ENCODE data around the gene SNX25. TPM values are rescaled to one million over a fixed set of nuclear protein-coding genes. Genes with fewer than 3 reads are reported as not detected.

SNX25 gene
- total RNA-seq, 6 experiments from 2014 or later = 8.0 to 13.0 (median 10.5) TPM

DNA sequence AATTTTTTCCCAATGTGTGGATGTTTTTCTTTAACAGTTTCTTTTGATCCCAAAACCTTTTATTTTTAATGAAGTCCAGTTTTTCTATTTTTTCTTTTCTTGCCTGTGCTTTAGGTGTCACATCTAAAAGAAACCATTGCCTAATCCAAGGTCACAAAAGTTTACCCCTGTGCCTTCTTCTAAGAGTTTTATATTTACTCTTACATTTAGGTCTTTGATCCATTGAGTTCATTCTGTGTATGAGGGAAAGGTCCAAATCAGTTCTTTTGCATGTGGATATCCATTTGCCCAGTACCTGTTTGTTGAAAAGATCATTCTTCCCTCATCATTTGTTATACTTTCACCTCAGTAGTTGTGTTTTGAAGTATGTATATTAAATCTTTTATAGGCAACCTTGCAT, 173.4 kb downstream of the SNX25 start:
- intact Hi-C loops (cut with DNase I) = no loop called here
- ATAC-seq = no peak
- no peak overlapping the region for H3K27ac ChIP-seq
- no peaks in the 10 kb centered on the region for H3K9me3 ChIP-seq
- no peaks in the 10 kb centered on the region for H3K36me3 ChIP-seq
- H3K4me1 ChIP-seq = peaks cover 0 to 19% (median 0%) of the 10 kb centered on the region in 4 donors
- no peak for DNase-seq
- H3K27me3 ChIP-seq = no peaks in the 10 kb centered on the region
- H3K4me3 ChIP-seq = no peak overlapping the region
- no peak for TF ChIP-seq POLR2A (IDR thresholded peaks at IDR 0.05)

DNA sequence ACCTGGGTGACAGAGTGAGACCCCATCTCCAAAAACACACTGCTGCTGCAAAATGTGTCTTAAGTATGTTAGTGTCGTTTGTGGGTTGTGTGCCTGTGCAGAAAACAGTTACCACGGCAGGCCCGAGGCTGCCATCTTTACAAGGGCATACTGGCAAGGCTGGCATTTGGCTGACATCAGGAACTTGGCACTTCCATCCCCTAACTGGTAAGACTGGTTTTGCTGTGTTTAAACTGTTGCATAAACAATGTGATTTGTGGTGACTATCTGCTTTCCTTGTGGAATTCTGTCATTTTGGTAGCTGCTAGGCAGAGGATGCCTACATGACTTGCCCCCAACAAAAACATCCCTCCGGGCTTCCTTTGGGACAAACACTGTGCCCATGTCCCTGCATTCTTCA, 174.1 kb downstream of the SNX25 start:
- H3K27me3 ChIP-seq = no peaks in the 10 kb centered on the region
- H3K9me3 ChIP-seq = no peaks in the 10 kb centered on the region
- WGBS (ENCODE audit: insufficient coverage, low coverage, low lambda C conversion rate, missing lambda C conversion rate) = 63% methylated on average over 2 of the region's 4 CpGs
- H3K36me3 ChIP-seq = no peaks in the 10 kb centered on the region
- no peak for DNase-seq
- no peak overlapping the region for H3K4me3 ChIP-seq
- ATAC-seq = no peak
- TF ChIP-seq POLR2A (IDR thresholded peaks at IDR 0.05) = no peak
- TF ChIP-seq, protein P1, sequence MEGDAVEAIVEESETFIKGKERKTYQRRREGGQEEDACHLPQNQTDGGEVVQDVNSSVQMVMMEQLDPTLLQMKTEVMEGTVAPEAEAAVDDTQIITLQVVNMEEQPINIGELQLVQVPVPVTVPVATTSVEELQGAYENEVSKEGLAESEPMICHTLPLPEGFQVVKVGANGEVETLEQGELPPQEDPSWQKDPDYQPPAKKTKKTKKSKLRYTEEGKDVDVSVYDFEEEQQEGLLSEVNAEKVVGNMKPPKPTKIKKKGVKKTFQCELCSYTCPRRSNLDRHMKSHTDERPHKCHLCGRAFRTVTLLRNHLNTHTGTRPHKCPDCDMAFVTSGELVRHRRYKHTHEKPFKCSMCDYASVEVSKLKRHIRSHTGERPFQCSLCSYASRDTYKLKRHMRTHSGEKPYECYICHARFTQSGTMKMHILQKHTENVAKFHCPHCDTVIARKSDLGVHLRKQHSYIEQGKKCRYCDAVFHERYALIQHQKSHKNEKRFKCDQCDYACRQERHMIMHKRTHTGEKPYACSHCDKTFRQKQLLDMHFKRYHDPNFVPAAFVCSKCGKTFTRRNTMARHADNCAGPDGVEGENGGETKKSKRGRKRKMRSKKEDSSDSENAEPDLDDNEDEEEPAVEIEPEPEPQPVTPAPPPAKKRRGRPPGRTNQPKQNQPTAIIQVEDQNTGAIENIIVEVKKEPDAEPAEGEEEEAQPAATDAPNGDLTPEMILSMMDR (IDR thresholded peaks at IDR 0.05) = no peak
- H3K4me1 ChIP-seq = peaks cover 0 to 19% (median 0%) of the 10 kb centered on the region in 4 donors
- no peak overlapping the region for H3K27ac ChIP-seq
- intact Hi-C loops (cut with DNase I) = no loop called here

DNA sequence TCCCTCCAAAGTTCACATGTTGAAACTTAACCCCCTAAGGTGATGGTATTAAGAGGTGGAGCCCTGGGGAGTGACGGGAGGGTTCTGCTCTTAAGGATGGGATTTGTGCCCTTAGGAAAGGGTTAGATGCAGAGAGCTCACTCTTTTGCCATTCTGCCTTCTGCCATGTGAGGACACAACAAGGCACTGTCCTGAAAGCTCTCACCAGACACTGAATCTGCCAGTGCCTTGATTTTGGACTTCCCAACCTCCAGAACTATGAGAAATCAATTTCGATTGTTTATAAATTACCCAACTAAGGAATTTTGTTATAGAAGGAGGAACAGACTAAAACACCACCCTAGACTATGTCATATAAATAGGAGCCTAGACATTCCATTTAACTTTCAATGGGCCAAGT, 174.7 kb downstream of the SNX25 start:
- WGBS (ENCODE audit: insufficient coverage, low coverage, low lambda C conversion rate, missing lambda C conversion rate) = 100% methylated on average over 2 of the region's 2 CpGs
- Histone ChIP-seq H3K27me3 (no peaks in the 10 kb centered on the region), H3K4me3 (no peak overlapping the region), H3K4me1 (peaks cover 0 to 19% (median 0%) of the 10 kb centered on the region in 4 donors), H3K27ac (no peak overlapping the region), H3K9me3 (no peaks in the 10 kb centered on the region), H3K36me3 (no peaks in the 10 kb centered on the region)
- DNase-seq = no peak
- intact Hi-C loops (cut with DNase I) = no loop called here
- ATAC-seq = no peak
- TF ChIP-seq POLR2A (IDR thresholded peaks at IDR 0.05) = no peak

DNA sequence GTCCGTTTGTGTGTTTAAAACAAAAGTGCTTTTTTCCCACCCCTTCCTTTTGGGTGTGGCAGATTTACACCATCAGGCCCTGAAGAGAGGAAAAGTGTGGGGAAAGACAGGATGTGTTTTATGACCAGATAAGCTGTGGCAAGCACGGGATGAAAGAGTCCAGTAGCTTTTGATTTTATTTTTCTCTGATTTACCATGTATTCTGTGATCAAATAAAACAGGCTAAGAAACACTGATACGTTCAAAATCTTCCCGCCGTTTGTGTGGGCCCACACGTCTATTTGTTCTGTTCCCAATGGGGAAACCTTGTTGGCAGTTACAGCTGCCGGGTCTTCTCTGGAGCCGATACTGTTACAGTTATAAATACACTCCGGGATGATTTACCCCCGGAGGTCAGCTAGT, 175.5 kb downstream of the SNX25 start:
- intact Hi-C loops (cut with DNase I) = no loop called here
- Histone ChIP-seq H3K36me3 (no peaks in the 10 kb centered on the region), H3K4me3 (no peak overlapping the region), H3K27ac (peak overlapping the region in 1 of 3 donors; percentile 14), H3K27me3 (no peaks in the 10 kb centered on the region), H3K9me3 (no peaks in the 10 kb centered on the region), H3K4me1 (peaks cover 0 to 16% (median 0%) of the 10 kb centered on the region in 4 donors)
- DNase-seq (no peak), ATAC-seq (peak in 2 of 4 donors; percentile 33 to 42)
- TF ChIP-seq, protein P1 (IDR thresholded peaks at IDR 0.05) = no peak
- 40% methylated on average over 10 of the region's 10 CpGs for WGBS (ENCODE audit: insufficient coverage, low coverage, low lambda C conversion rate, missing lambda C conversion rate)

DNA sequence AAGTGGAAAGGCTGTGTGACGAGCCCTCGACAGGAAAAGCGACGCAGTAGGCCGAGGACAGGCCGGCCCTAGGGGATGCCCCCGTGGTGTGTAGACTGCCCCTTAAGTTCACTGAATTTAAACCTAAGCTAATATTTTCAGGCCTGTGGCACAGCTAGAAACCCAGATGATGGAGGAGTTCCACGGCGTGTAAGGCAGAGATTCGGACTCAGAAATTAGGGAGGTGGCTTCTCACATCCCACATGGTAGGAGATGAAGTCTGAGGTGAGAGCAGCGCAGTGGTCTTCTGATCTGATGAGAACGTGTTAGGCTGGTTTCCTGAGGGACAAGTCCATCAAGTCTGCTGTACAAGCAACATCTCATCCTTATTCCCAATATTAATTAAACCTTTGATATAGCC, 178.6 kb downstream of the SNX25 start:
- TF ChIP-seq POLR2A (IDR thresholded peaks at IDR 0.05) = no peak
- TF ChIP-seq, protein P1 (IDR thresholded peaks at IDR 0.05) = no peak
- no peak overlapping the region for H3K27ac ChIP-seq
- no peak overlapping the region for H3K4me3 ChIP-seq
- no CpG with 5 or more reads among the region's 12 CpGs for WGBS (ENCODE audit: insufficient coverage, low coverage, low lambda C conversion rate, missing lambda C conversion rate)
- DNase-seq (no peak), ATAC-seq (no peak)
- intact Hi-C loops (cut with DNase I) = no loop called here
- no peaks in the 10 kb centered on the region for H3K27me3 ChIP-seq
- no peaks in the 10 kb centered on the region for H3K36me3 ChIP-seq
- peaks cover 0 to 2% (median 0%) of the 10 kb centered on the region in 4 donors for H3K4me1 ChIP-seq
- H3K9me3 ChIP-seq = no peaks in the 10 kb centered on the region

DNA sequence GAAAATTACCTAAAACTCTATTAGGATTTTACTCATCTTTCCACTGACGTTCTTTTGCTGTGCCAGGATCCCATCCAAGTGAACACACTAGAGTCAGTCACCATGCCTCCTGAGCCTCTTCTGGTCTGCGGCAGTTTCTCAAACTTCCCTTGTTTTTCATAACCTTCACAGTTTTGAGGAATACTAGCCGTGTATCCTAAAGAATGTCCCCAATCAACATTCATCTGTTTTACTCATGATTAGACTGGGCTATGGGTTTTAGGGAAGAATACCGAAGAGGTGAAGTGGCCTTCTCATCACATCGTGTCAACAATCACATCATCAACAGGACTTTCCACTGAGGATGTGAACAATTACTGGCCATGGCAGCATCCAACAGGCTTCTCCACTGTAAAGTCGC, 181.5 kb downstream of the SNX25 start:
- ATAC-seq = no peak
- H3K36me3 ChIP-seq = no peaks in the 10 kb centered on the region
- intact Hi-C loops (cut with DNase I) = loop anchor here in 1 of 2 donors (10.0 kb wide), 1 partner anchor 186 kb away; the partner anchor contains the start of genes CFAP97 and SNX25

More for the DNA sequence above, 181.5 kb downstream of the SNX25 start:
- 97% methylated on average over 6 of the region's 6 CpGs for WGBS (ENCODE audit: insufficient coverage, low coverage, low lambda C conversion rate, missing lambda C conversion rate)
- Histone ChIP-seq H3K27me3 (no peaks in the 10 kb centered on the region), H3K9me3 (no peaks in the 10 kb centered on the region), H3K4me3 (no peak overlapping the region), H3K27ac (no peak overlapping the region), H3K4me1 (no peaks in the 10 kb centered on the region)
- TF ChIP-seq, protein P1 (IDR thresholded peaks at IDR 0.05) = no peak
- no peak for TF ChIP-seq POLR2A (IDR thresholded peaks at IDR 0.05)
- DNase-seq = no peak
